ENCODE data around the gene VEPH1. TPM values are rescaled to one million over a fixed set of nuclear protein-coding genes. Genes with fewer than 3 reads are reported as not detected.

Gene VEPH1
- total and polyA plus RNA-seq, 12 donors: 0.07 to 0.85 (median 0.56) TPM; not detected in 5

DNA sequence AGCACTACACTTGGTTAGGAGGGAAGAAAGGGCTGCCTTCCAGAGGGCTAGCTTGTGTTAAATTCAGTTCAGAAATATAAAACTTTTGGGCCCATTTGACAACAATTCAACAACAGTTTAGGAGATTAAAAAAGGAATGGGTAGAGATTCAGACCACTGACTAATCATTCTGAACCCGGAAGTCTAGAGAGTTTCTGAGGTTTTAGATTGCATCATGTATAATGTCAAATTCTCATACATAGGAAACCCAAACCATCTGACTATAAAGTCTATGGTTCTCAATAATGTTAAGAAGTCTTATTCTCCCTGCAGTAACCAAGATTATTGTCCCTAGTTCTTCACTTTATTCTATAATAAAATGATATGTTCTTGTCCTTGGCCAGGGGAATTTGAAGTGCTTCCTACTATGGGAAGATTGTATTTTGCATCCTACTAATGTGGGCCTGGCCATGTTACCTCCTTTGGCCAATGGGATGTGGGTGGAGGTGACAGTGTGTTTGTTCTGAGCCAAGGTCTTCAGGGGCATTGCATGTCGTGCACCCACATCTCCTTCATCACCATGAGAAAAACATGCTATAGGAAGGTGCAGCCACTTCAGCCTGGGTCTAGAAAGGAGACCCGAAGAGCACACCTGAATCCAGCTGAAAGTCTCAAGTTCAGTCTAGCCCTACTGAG lies 276.9 kb downstream of the VEPH1 start:
- H3K36me3 ChIP-seq: no peaks in the 10 kb centered on the region
- TF ChIP-seq, protein P1, sequence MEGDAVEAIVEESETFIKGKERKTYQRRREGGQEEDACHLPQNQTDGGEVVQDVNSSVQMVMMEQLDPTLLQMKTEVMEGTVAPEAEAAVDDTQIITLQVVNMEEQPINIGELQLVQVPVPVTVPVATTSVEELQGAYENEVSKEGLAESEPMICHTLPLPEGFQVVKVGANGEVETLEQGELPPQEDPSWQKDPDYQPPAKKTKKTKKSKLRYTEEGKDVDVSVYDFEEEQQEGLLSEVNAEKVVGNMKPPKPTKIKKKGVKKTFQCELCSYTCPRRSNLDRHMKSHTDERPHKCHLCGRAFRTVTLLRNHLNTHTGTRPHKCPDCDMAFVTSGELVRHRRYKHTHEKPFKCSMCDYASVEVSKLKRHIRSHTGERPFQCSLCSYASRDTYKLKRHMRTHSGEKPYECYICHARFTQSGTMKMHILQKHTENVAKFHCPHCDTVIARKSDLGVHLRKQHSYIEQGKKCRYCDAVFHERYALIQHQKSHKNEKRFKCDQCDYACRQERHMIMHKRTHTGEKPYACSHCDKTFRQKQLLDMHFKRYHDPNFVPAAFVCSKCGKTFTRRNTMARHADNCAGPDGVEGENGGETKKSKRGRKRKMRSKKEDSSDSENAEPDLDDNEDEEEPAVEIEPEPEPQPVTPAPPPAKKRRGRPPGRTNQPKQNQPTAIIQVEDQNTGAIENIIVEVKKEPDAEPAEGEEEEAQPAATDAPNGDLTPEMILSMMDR (IDR thresholded peaks at IDR 0.05): no peak
- no peak for DNase-seq
- H3K9me3 ChIP-seq: no peaks in the 10 kb centered on the region
- no peaks in the 10 kb centered on the region for H3K27me3 ChIP-seq
- H3K4me3 ChIP-seq: no peak overlapping the region
- no peak overlapping the region for H3K27ac ChIP-seq
- no peak for ATAC-seq
- peaks cover 0 to 13% (median 0%) of the 10 kb centered on the region in 9 donors for H3K4me1 ChIP-seq
- WGBS, 2 donors: 81 to 87% methylated on average over 3 of the region's 3 CpGs
- intact Hi-C loops (cut with DNase I): no loop called here

DNA sequence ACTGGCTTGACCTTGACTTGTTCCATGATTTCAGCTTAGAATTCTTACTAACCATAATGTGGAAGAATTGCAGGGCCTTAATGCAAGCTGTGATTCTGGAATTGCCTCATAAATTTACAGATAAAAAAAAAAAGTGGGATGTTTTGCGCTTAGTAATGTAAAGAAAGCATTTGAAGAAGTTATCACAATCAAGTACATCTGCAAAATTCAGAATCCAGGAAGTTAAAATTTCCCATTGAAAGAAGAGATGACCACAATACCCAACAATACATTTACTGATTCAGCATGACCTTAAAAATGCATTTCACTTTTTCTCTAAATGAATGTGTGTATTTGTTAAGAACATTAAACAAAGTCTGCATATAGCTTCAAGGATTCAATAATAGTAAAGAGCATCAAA lies 278.2 kb downstream of the VEPH1 start:
- TF ChIP-seq, protein P1 (IDR thresholded peaks at IDR 0.05): no peak
- no peaks in the 10 kb centered on the region for H3K9me3 ChIP-seq
- no peak overlapping the region for H3K27ac ChIP-seq
- WGBS, 2 donors: 90 to 93% methylated on average over 1 of the region's 1 CpG
- H3K27me3 ChIP-seq: no peaks in the 10 kb centered on the region
- no peaks in the 10 kb centered on the region for H3K36me3 ChIP-seq
- H3K4me1 ChIP-seq: peaks cover 0 to 13% (median 0%) of the 10 kb centered on the region in 9 donors
- ATAC-seq (no peak), DNase-seq (no peak)
- intact Hi-C loops (cut with DNase I): no loop called here
- H3K4me3 ChIP-seq: no peak overlapping the region

DNA sequence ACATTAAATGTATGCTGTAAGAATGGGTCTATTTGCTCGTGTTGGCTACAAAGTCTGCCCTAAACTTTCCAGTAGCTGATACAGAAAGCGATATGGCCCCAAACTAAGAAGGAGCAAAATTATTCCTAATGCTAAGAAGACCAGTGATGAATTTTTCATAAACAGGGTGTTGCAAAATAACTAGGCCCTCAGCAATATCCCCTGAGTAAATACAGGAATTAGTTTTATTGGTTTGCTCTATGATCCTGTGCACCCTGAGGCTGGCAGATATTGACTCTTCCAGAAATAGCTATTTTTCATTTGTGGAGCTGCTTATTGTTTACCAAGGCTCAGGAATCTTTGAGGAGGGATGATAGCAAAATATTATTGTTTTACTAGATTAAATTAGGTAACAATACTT lies 282.3 kb downstream of the VEPH1 start:
- TF ChIP-seq, protein P1 (IDR thresholded peaks at IDR 0.05): no peak

DNA sequence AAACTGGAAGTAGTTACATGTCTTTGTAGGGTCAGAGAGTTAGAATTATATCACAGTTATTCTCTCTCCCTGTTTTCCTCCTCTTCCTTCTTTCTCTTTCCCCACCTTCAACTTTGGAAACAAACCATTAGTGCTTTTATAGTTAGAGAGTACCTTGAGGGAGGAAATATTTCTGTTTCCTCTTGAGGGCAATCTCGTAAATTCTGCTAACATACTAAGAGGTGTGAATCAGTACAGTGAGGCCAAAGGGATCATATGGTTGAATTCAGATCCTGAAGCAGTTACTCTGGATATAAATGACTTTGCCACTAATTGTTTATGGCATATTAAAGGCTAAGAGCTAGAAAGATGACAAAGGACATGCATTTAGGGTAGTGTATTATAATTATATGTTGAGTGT lies 283.0 kb downstream of the VEPH1 start:
- Histone ChIP-seq H3K9me3 (no peaks in the 10 kb centered on the region), H3K4me3 (no peak overlapping the region), H3K36me3 (no peaks in the 10 kb centered on the region), H3K27ac (no peak overlapping the region), H3K4me1 (peaks cover 0 to 4% (median 0%) of the 10 kb centered on the region in 9 donors), H3K27me3 (no peaks in the 10 kb centered on the region)
- WGBS, 2 donors: 51 to 55% methylated on average over 1 of the region's 1 CpG
- no peak for ATAC-seq
- TF ChIP-seq, protein P1 (IDR thresholded peaks at IDR 0.05): no peak
- DNase-seq: no peak
- intact Hi-C loops (cut with DNase I): no loop called here

More for the DNA sequence above, 282.3 kb downstream of the VEPH1 start:
- ATAC-seq: no peak
- Histone ChIP-seq H3K27ac (no peak overlapping the region), H3K4me1 (peaks cover 0 to 10% (median 0%) of the 10 kb centered on the region in 9 donors), H3K4me3 (no peak overlapping the region), H3K9me3 (no peaks in the 10 kb centered on the region), H3K36me3 (no peaks in the 10 kb centered on the region), H3K27me3 (no peaks in the 10 kb centered on the region)
- intact Hi-C loops (cut with DNase I): no loop called here
- WGBS, 2 donors: 85 to 89% methylated on average over 2 of the region's 2 CpGs
- DNase-seq: no peak
